ENCODE measurements around the gene YIPF6.

GRCh38 chrX:68498044-68498507 lies 775 bp upstream of the YIPF6 start:
- TF ChIP-seq CTCF (optimal IDR thresholded peaks at IDR 0.05 in 1 of 3, IDR thresholded peaks at IDR 0.05 in 1 of 3, conservative IDR thresholded peaks at IDR 0.05 in 1 of 3; ENCODE audit: extremely low read depth in 1 of 3, insufficient read depth in 2 of 3, low read length in 3 of 3) (no peak), EZH2 (IDR thresholded peaks at IDR 0.05; ENCODE audit: low read length) (no peak)
